HepG2 (cell line): ENCODE results near the gene UBL4B. TPM values are rescaled to one million over a fixed set of nuclear protein-coding genes. Genes with fewer than 3 reads are reported as not detected.

Experiments used
- ATAC-seq: fragments of 200-7000 bp; cut with Tn5 transposase; 3 replicates; pipeline ENCODE4 v1.9.1; 2020; ENCODE audit warnings: mild to moderate bottlenecking, moderate library complexity
- BruUV-seq: library from RNA; stranded (reverse); fragments of 400-500 nt; replicated peaks from 2 replicates; lab custom pipeline; 2021; lab: Mats Ljungman, UMichigan
- CTCF ChIA-PET: fragments of 300-600 bp; formaldehyde crosslinking; extraction: SDS; loops from one replicate; lab custom pipeline; 2021; ENCODE audit warnings: low total read pairs, inconsistent platforms, low intra/inter-chr PET ratio; lab: Yijun Ruan, JAX
- POLR2A ChIA-PET: fragments of 350-600 bp; sonication (Branson Sonifier 250); formaldehyde crosslinking; loops from one replicate; lab custom pipeline; 2020; ENCODE audit warnings: antibody characterized with exemption, inconsistent platforms; lab: Yijun Ruan, JAX
- DNase-seq: peaks from one replicate; pipeline ENCODE4 v3.0.0-alpha.2; 2015; ENCODE audit warnings: low spot score
- FAIRE-seq: peaks from 3 replicates; lab custom pipeline; 2011; peaks lifted over from hg19 to GRCh38; lab: Jason Lieb, UNC
- H2AFZ ChIP-seq: one replicate; pipeline ENCODE4 v1.6.1; 2011; ENCODE audit warnings: low read length, inconsistent platforms
- H3K27ac ChIP-seq: fragments of 300-600 bp; 3 replicates; pipeline ENCODE4 v1.8.0; 2011; ENCODE audit warnings: mixed run types, mild to moderate bottlenecking, mixed read lengths, low read length, inconsistent platforms; ENCODE audit not compliant: insufficient read depth; ENCODE audit errors: extremely low read length
- H3K27me3 ChIP-seq, 2 experiments: fragments of 200-600 bp in 1 of 2; 2 replicates in 1 of 2; 3 replicates in 1 of 2; pipeline versions ENCODE4 v1.6.0 to v1.8.0; 2011; ENCODE audit warnings: low read length in 2 of 2, mild to moderate bottlenecking in 2 of 2, moderate library complexity in 2 of 2, inconsistent platforms in 1 of 2; ENCODE audit not compliant: insufficient read depth in 2 of 2, control insufficient read depth in 1 of 2
- H3K36me3 ChIP-seq, 2 experiments: fragments of 200-600 bp in 1 of 2; replicated peaks in 1 of 2; 2 replicates in 1 of 2; 3 replicates in 1 of 2; pipeline versions ENCODE4 v1.5.1 to v1.8.0; 2011; ENCODE audit warnings: low read length in 2 of 2, inconsistent platforms in 1 of 2; ENCODE audit not compliant: insufficient read depth in 2 of 2, control insufficient read depth in 1 of 2
- H3K4me1 ChIP-seq: 2 replicates; pipeline ENCODE4 v1.5.1; 2012; ENCODE audit warnings: low read length, inconsistent platforms; ENCODE audit not compliant: insufficient read depth
- H3K4me2 ChIP-seq: 2 replicates; pipeline ENCODE4 v1.6.0; 2011; ENCODE audit warnings: low read depth, low read length, inconsistent platforms
- H3K4me3 ChIP-seq, 3 experiments: fragments of 200-600 bp in 1 of 3; sonication (generic), shearing (Covaris generic) in 1 of 3; replicated peaks in 1 of 3; 2 replicates each; pipeline ENCODE4 v1.5.1; 2011 to 2016; ENCODE audit warnings: low read length in 3 of 3, inconsistent platforms in 2 of 3, low read depth in 2 of 3, mild to moderate bottlenecking in 2 of 3, control low read depth in 1 of 3, mixed read lengths in 1 of 3; ENCODE audit not compliant: insufficient read depth in 1 of 3
- H3K79me2 ChIP-seq: one replicate; pipeline ENCODE4 v1.6.1; 2011; ENCODE audit warnings: low read length, inconsistent platforms; ENCODE audit not compliant: insufficient read depth
- H3K9ac ChIP-seq: 2 replicates; pipeline ENCODE4 v1.6.0; 2011; ENCODE audit warnings: mild to moderate bottlenecking, low read depth, low read length, inconsistent platforms; ENCODE audit not compliant: insufficient read depth
- H3K9me3 ChIP-seq: 2 replicates; pipeline ENCODE4 v1.5.1; 2012; ENCODE audit warnings: mild to moderate bottlenecking, low read length
- H4K20me1 ChIP-seq: 2 replicates; pipeline ENCODE4 v1.6.0; 2011; ENCODE audit warnings: inconsistent platforms, mild to moderate bottlenecking, low read length, moderate library complexity; ENCODE audit not compliant: insufficient read depth
- ATF7 ChIP-seq, 2 experiments: fragments of 450-650 bp in 1 of 2; sonication (generic) in 1 of 2; formaldehyde crosslinking in 1 of 2; IDR thresholded peaks; 2 replicates each; pipeline versions ENCODE4 v1.4.0 to v1.6.1; 2016 to 2020; ENCODE audit warnings: antibody characterized with exemption in 1 of 2, mild to moderate bottlenecking in 1 of 2, missing genetic modification reagents in 1 of 2
- JDP2 ChIP-seq: sonication (generic); formaldehyde crosslinking; IDR thresholded peaks from 2 replicates; pipeline ENCODE4 v1.8.1; 2022; ENCODE audit warnings: missing genetic modification reagents, borderline replicate concordance
- NKX3-1 ChIP-seq: sonication (generic); formaldehyde crosslinking; IDR thresholded peaks from 2 replicates; pipeline ENCODE4 v1.5.0; 2020; ENCODE audit warnings: missing genetic modification reagents
- SP140L ChIP-seq: sonication (generic); formaldehyde crosslinking; IDR thresholded peaks from 2 replicates; pipeline ENCODE4 v1.4.0; 2020; ENCODE audit warnings: missing genetic modification reagents, borderline replicate concordance
- THAP9 ChIP-seq: sonication (generic); formaldehyde crosslinking; IDR thresholded peaks from 2 replicates; pipeline ENCODE4; 2020; ENCODE audit warnings: missing genetic modification reagents, mild to moderate bottlenecking, borderline replicate concordance
- ZNF468 ChIP-seq: sonication (generic); formaldehyde crosslinking; IDR thresholded peaks from 2 replicates; pipeline ENCODE4 v1.8.0; 2022; ENCODE audit warnings: mild to moderate bottlenecking, moderate library complexity, missing genetic modification reagents
- WGBS: methylation state at CpG from one replicate; pipeline ENCODE4 v1.1.6; 2017; ENCODE audit warnings: low lambda C conversion rate; 5-methylcytosine and 5-hydroxymethylcytosine counted together
- in situ Hi-C: cut with HindIII; loops from 2 replicates; pipeline ENCODE4 v1.10.0; 2017; ENCODE audit warnings: low pct_unique_long_range_greater_than_20kb; ENCODE audit not compliant: extremely low pct_ligation_motif_present
- intact Hi-C: fragments of 100-400 bp; cut with micrococcal nuclease; formaldehyde crosslinking; loops from one replicate; pipeline ENCODE4 v1.10.0; 2022; ENCODE audit not compliant: unreplicated experiment
- polyA plus RNA-seq, 8 experiments: library from polyadenylated mRNA; depleted of rRNA in 3 of 8; stranded (reverse) in 7 of 8; unstranded in 1 of 8; fragments of >200 nt; fragmentation: Illumina TruSeq in 4 of 8; extraction: Trizol in 4 of 8; gene quantifications; 2 replicates each; pipeline versions ENCODE4 v1.2.1 to v1.2.3, GENCODE V29; 2011 to 2016; ENCODE audit warnings: low read depth in 4 of 8, missing spikeins in 1 of 8, mixed read lengths in 1 of 8; ENCODE audit not compliant: insufficient read depth in 1 of 8
- total RNA-seq, 5 experiments: library from RNA; depleted of rRNA; stranded (reverse); fragments of >200 nt; fragmentation: Illumina TruSeq; extraction: Trizol; gene quantifications; 2 replicates each; pipeline ENCODE4 v1.2.3, GENCODE V29; 2016; ENCODE audit warnings: low read depth in 1 of 5

The UBL4B gene
- total and polyA plus RNA-seq, 2 of the 13 experiments (the other 11 are each of a cell fraction or from before 2014, with no cell fraction given) = not detected

- TF ChIP-seq NKX3-1 (CRISPR knock-in tag) (no peak), JDP2 (CRISPR knock-in tag) (no peak), ATF7 (IDR thresholded peaks at IDR 0.05) (no peak), ATF7 (CRISPR knock-in tag; IDR thresholded peaks at IDR 0.05) (no peak)
These were observed 11.0 kb downstream of the UBL4B start (continued) for GRCh38 chr1:110123224-110123623.

- POLR2A ChIA-PET = no interaction called here
These were observed 13.6 kb downstream of the UBL4B start for GRCh38 chr1:110125810-110126209.

More at GRCh38 chr1:110125810-110126209, 13.6 kb downstream of the UBL4B start:
- Histone ChIP-seq H3K27me3 (peaks cover 1 to 16% of the 10 kb centered on the region in 2 experiments; a peak in 3 of 5 replicates), H3K27ac (no peak overlapping the region), H3K4me1 (no peaks in the 10 kb centered on the region), H3K36me3 (no peaks in the 10 kb centered on the region), H3K9ac (no peak overlapping the region), H4K20me1 (no peaks in the 10 kb centered on the region), H2AFZ (no peak overlapping the region), H3K79me2 (no peaks in the 10 kb centered on the region), H3K4me3 (no peak overlapping the region), H3K9me3 (no peaks in the 10 kb centered on the region), H3K4me2 (no peak overlapping the region)
- no peak for TF ChIP-seq SP140L (CRISPR knock-in tag)
- TF ChIP-seq ZNF468 (CRISPR knock-in tag) = no peak
- TF ChIP-seq THAP9 (CRISPR knock-in tag) = no peak
- CTCF ChIA-PET = no interaction called here
- DNase-seq (no peak), FAIRE-seq (no peak), ATAC-seq (no peak)
- in situ Hi-C loops = no loop called here
- BruUV-seq = no TSS peak
- 27% methylated on average over 2 of the region's 4 CpGs for WGBS
- intact Hi-C loops = no loop called here
